ENCODE results near the gene POT1.

The POT1 gene

GRCh38 chr7:124836173-124836572 is 93.5 kb downstream of the POT1 start:
- DNase-seq (ENCODE audit: low read depth), result no peak
- no peak for TF ChIP-seq CTCF (IDR thresholded peaks at IDR 0.05; ENCODE audit: control insufficient read depth, insufficient read depth, low read depth, low read length, missing control alignments)
- H3K4me3 ChIP-seq (ENCODE audit: control insufficient read depth, low read depth, low read length), result no peak overlapping the region

- no peak overlapping the region for H3K4me3 ChIP-seq (ENCODE audit: control insufficient read depth, low read depth, low read length)
- no peak for DNase-seq (ENCODE audit: low read depth)
- no peak for TF ChIP-seq CTCF (IDR thresholded peaks at IDR 0.05; ENCODE audit: control insufficient read depth, insufficient read depth, low read depth, low read length, missing control alignments)
These were observed 110.8 kb downstream of the POT1 start for GRCh38 chr7:124818807-124819206.

GRCh38 chr7:124813994-124814798 is 115.4 kb downstream of the POT1 start:
- DNase-seq (ENCODE audit: low read depth), result no peak
- H3K4me3 ChIP-seq (ENCODE audit: control insufficient read depth, low read depth, low read length), result no peak overlapping the region
- no peak for TF ChIP-seq CTCF (IDR thresholded peaks at IDR 0.05; ENCODE audit: control insufficient read depth, insufficient read depth, low read depth, low read length, missing control alignments)

- no peak overlapping the region for H3K4me3 ChIP-seq (ENCODE audit: control insufficient read depth, low read depth, low read length)
- no peak for DNase-seq (ENCODE audit: low read depth)
- no peak for TF ChIP-seq CTCF (IDR thresholded peaks at IDR 0.05; ENCODE audit: control insufficient read depth, insufficient read depth, low read depth, low read length, missing control alignments)
These were observed 116.9 kb downstream of the POT1 start for GRCh38 chr7:124812764-124813163.

GRCh38 chr7:124811341-124811740 is 118.3 kb downstream of the POT1 start:
- DNase-seq (ENCODE audit: low read depth), result no peak
- no peak for TF ChIP-seq CTCF (IDR thresholded peaks at IDR 0.05; ENCODE audit: control insufficient read depth, insufficient read depth, low read depth, low read length, missing control alignments)
- H3K4me3 ChIP-seq (ENCODE audit: control insufficient read depth, low read depth, low read length), result no peak overlapping the region

- no peak for DNase-seq (ENCODE audit: low read depth)
- no peak for TF ChIP-seq CTCF (IDR thresholded peaks at IDR 0.05; ENCODE audit: control insufficient read depth, insufficient read depth, low read depth, low read length, missing control alignments)
- no peak overlapping the region for H3K4me3 ChIP-seq (ENCODE audit: control insufficient read depth, low read depth, low read length)
These were observed 119.0 kb downstream of the POT1 start for GRCh38 chr7:124810605-124811004.
